Osteoblast (primary cell): ENCODE data around the gene CLTA. TPM values are rescaled to one million over a fixed set of nuclear protein-coding genes. Genes with fewer than 3 reads are reported as not detected.
A peak's percentile ranks its signal among the peaks of the same experiment; 100 is the strongest.

Experiments
- DNase-seq: peaks from one replicate; pipeline ENCODE4 v3.0.0; 2011; ENCODE audit warnings: low spot score, mixed read lengths; ENCODE audit not compliant: insufficient read length; ENCODE audit errors: missing footprints
- H2AFZ ChIP-seq: 2 replicates; pipeline ENCODE4 v1.6.0; 2011; ENCODE audit warnings: mild to moderate bottlenecking, low read length
- H3K27ac ChIP-seq: 2 replicates; pipeline ENCODE4 v1.5.1; 2011; ENCODE audit warnings: mild to moderate bottlenecking, low read depth, low read length, moderate library complexity
- H3K27me3 ChIP-seq: 2 replicates; pipeline ENCODE4 v1.6.0; 2012; ENCODE audit warnings: mild to moderate bottlenecking, control low read depth, inconsistent platforms, low read length, moderate library complexity; ENCODE audit not compliant: insufficient read depth
- H3K36me3 ChIP-seq: 2 replicates; pipeline ENCODE4 v1.5.1; 2011; ENCODE audit warnings: mild to moderate bottlenecking, low read length, control low read depth, moderate library complexity; ENCODE audit not compliant: insufficient read depth
- H3K4me1 ChIP-seq: 2 replicates; pipeline ENCODE4 v1.5.1; 2011; ENCODE audit warnings: mild to moderate bottlenecking, low read length, control low read depth, moderate library complexity; ENCODE audit not compliant: insufficient read depth
- H3K4me2 ChIP-seq: 2 replicates; pipeline ENCODE4 v1.6.0; 2011; ENCODE audit warnings: mild to moderate bottlenecking, low read length; ENCODE audit not compliant: insufficient read depth
- H3K4me3 ChIP-seq: fragments of 200-600 bp; sonication (generic); 3 replicates; pipeline ENCODE4 v1.5.1; 2012; ENCODE audit warnings: mild to moderate bottlenecking, low read length, inconsistent platforms; ENCODE audit not compliant: insufficient read depth
- H3K79me2 ChIP-seq: 2 replicates; pipeline ENCODE4 v1.6.0; 2012; ENCODE audit warnings: mild to moderate bottlenecking, low read length, control low read depth, inconsistent platforms; ENCODE audit not compliant: insufficient read depth
- H3K9me3 ChIP-seq: 2 replicates; pipeline ENCODE4 v1.5.1; 2011; ENCODE audit warnings: low read depth, low read length, control low read depth
- H4K20me1 ChIP-seq: 2 replicates; pipeline ENCODE4 v1.6.0; 2012; ENCODE audit warnings: mild to moderate bottlenecking, low read length, control low read depth; ENCODE audit not compliant: insufficient read depth
- total RNA-seq: library from RNA; depleted of rRNA; stranded (reverse); fragments of >200 nt; gene quantifications from 2 replicates; pipeline ENCODE4 v1.2.3, GENCODE V29; 2012
- TF ChIP-seq, protein P1 (sequence below): IDR thresholded peaks from 2 replicates; pipeline ENCODE4 v1.5.1; 2011; ENCODE audit warnings: mild to moderate bottlenecking, low read depth, low read length, moderate library complexity; ENCODE audit errors: extremely low read depth

CLTA gene, protein sequence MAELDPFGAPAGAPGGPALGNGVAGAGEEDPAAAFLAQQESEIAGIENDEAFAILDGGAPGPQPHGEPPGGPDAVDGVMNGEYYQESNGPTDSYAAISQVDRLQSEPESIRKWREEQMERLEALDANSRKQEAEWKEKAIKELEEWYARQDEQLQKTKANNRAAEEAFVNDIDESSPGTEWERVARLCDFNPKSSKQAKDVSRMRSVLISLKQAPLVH
- 253 and 262 TPM in 2 replicates for total RNA-seq

DNA sequence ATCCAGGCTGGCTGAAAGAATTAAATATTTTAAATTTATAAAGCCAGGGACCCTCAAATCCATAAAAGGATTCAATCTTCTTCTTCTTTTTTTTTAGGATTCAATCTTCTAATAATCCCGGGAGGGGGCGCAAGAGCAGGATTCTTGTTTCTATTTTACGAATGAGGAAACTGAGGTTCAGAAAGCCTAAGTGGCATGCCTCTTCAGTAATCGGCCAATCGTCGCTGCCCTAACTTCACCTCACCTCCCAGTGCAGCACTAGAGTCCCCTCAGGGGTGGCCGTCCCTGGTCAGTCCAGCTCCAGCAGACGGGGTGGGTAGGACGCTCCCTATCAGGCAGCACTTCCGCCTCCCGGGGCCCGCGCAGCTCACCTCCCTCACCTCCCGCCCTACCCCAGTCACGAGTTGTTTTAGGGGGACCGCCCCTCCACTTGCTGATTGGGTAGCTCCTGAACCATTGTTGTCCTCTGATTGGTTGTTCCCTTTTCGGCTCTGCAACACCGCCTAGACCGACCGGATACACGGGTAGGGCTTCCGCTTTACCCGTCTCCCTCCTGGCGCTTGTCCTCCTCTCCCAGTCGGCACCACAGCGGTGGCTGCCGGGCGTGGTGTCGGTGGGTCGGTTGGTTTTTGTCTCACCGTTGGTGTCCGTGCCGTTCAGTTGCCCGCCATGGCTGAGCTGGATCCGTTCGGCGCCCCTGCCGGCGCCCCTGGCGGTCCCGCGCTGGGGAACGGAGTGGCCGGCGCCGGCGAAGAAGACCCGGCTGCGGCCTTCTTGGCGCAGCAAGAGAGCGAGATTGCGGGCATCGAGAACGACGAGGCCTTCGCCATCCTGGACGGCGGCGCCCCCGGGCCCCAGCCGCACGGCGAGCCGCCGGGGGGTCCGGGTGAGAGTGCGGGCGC is at the start of gene CLTA:
CLTA (plus strand) TSS at position 534 of the 902 bp plus-strand sequence; CDS start at position 670, 136 bp downstream.
- H3K79me2 ChIP-seq, result peaks cover 50% of the 10 kb centered on the region
- peak within 1 kb of the TSS; percentile 96 for H3K4me2 ChIP-seq
- peaks cover 45% of the 10 kb centered on the region for H3K4me1 ChIP-seq
- H3K27ac ChIP-seq, result peak within 1 kb of the TSS; percentile 92
- DNase-seq, result peak; percentile 99
- H3K9me3 ChIP-seq, result no peaks in the 10 kb centered on the region
- TF ChIP-seq, protein P1, sequence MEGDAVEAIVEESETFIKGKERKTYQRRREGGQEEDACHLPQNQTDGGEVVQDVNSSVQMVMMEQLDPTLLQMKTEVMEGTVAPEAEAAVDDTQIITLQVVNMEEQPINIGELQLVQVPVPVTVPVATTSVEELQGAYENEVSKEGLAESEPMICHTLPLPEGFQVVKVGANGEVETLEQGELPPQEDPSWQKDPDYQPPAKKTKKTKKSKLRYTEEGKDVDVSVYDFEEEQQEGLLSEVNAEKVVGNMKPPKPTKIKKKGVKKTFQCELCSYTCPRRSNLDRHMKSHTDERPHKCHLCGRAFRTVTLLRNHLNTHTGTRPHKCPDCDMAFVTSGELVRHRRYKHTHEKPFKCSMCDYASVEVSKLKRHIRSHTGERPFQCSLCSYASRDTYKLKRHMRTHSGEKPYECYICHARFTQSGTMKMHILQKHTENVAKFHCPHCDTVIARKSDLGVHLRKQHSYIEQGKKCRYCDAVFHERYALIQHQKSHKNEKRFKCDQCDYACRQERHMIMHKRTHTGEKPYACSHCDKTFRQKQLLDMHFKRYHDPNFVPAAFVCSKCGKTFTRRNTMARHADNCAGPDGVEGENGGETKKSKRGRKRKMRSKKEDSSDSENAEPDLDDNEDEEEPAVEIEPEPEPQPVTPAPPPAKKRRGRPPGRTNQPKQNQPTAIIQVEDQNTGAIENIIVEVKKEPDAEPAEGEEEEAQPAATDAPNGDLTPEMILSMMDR, result peak; percentile 69
- peak within 1 kb of the TSS; percentile 97 for H2AFZ ChIP-seq
- H3K27me3 ChIP-seq, result no peaks in the 10 kb centered on the region
- H3K36me3 ChIP-seq, result peaks cover 13% of the 10 kb centered on the region
- peaks cover 37% of the 10 kb centered on the region for H4K20me1 ChIP-seq
- peak within 1 kb of the TSS; percentile 88 for H3K4me3 ChIP-seq

DNA sequence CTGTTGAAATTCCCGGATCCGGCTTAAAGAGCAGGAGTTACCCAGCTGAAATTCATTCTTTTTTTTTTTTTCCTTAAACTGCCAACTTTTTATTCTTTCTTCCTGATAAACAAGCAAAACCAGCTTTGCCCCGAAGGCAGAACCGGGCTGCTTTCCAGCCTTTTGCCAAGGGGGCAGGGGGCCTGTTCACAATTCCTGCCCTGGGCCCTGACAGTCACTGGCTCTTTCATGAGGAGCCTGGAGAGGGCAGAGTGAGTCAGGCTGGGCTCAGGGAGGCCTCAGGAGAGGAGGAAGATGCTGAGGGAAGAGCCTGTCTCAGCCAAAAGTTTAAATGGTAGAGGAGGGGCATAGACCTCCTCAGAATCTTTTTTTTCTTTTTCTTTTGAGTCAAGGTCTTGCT is 49.4 kb upstream of the CLTA start:
- TF ChIP-seq, protein P1, result peak; percentile 59
- H3K27me3 ChIP-seq, result no peaks in the 10 kb centered on the region
- H3K4me2 ChIP-seq, result no peak overlapping the region
- H3K36me3 ChIP-seq, result peaks cover 9% of the 10 kb centered on the region
- H3K79me2 ChIP-seq, result peaks cover 56% of the 10 kb centered on the region
- no peak overlapping the region for H3K27ac ChIP-seq
- H2AFZ ChIP-seq, result no peak overlapping the region
- no peak overlapping the region for H3K4me3 ChIP-seq
- no peaks in the 10 kb centered on the region for H3K9me3 ChIP-seq
- peak; percentile 86 for DNase-seq
- H4K20me1 ChIP-seq, result peaks cover 6% of the 10 kb centered on the region
- H3K4me1 ChIP-seq, result peaks cover 15% of the 10 kb centered on the region

DNA sequence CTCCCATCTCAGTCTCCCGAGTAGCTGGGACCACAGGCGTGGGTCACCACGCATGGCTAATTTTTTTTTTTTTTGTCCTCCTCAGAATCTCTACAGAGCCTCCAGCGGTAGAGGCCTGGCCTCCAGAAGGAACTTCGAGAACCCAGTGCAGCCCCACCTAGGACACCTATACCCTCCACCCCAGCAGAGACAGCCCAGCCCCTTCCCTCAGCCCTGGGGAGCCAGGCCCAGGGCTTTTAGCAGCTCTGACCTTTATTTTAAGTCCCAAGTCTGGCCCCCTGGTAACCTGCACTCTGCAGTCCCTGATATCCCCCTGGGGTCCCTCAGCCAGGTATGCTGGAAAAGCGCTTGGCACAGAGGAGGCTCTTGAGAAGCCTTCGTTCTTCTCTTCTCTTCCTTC is 49.0 kb upstream of the CLTA start:
- Histone ChIP-seq H3K27ac (no peak overlapping the region), H3K4me3 (no peak overlapping the region), H3K9me3 (no peaks in the 10 kb centered on the region), H3K4me1 (peaks cover 15% of the 10 kb centered on the region), H3K36me3 (peaks cover 9% of the 10 kb centered on the region), H3K4me2 (no peak overlapping the region), H3K27me3 (no peaks in the 10 kb centered on the region), H4K20me1 (peaks cover 6% of the 10 kb centered on the region), H3K79me2 (peaks cover 56% of the 10 kb centered on the region), H2AFZ (no peak overlapping the region)
- TF ChIP-seq, protein P1, result no peak
- DNase-seq, result no peak
